Progenitor cell of endocrine pancreas (in vitro differentiated cells): ENCODE measurements around the gene PICALM. TPM values are rescaled to one million over a fixed set of nuclear protein-coding genes. Genes with fewer than 3 reads are reported as not detected.

ENCODE experiments used
- DNase-seq: peaks from one replicate; pipeline ENCODE4 v3.0.0; 2021; ENCODE audit warnings: low spot score; ENCODE audit not compliant: unreplicated experiment
- H3K27ac Mint-ChIP-seq: 2 replicates; pipeline ENCODE4 v1.8.0; 2021; ENCODE audit warnings: mild to moderate bottlenecking, moderate library complexity, mixed read lengths
- H3K27me3 Mint-ChIP-seq: 2 replicates; pipeline ENCODE4 v1.8.0; 2021; ENCODE audit warnings: mixed read lengths
- H3K36me3 Mint-ChIP-seq: 2 replicates; pipeline ENCODE4 v1.8.0; 2022; ENCODE audit warnings: mixed read lengths; ENCODE audit not compliant: insufficient read depth
- H3K4me1 Mint-ChIP-seq: 2 replicates; pipeline ENCODE4 v1.8.0; 2021; ENCODE audit warnings: low read depth, mixed read lengths
- H3K4me3 Mint-ChIP-seq: 2 replicates; pipeline ENCODE4 v1.8.0; 2021; ENCODE audit warnings: low read depth, mild to moderate bottlenecking, moderate library complexity, mixed read lengths
- H3K9me3 Mint-ChIP-seq: 2 replicates; pipeline ENCODE4 v1.8.0; 2021; ENCODE audit warnings: low read depth, mixed read lengths
- total RNA-seq: library from RNA; stranded (reverse); gene quantifications from 2 replicates; pipeline ENCODE4 v1.2.1, GENCODE V29; 2021
- TF ChIP-seq, protein P1 (sequence below): fragments of 200-600 bp; sonication (generic); IDR thresholded peaks from one replicate; pipeline ENCODE4 v1.5.0; 2021; ENCODE audit warnings: antibody characterized with exemption, mild to moderate bottlenecking; ENCODE audit not compliant: unreplicated experiment

Gene PICALM
- total RNA-seq, 1 donor from 2014 or later: 133 TPM

DNA sequence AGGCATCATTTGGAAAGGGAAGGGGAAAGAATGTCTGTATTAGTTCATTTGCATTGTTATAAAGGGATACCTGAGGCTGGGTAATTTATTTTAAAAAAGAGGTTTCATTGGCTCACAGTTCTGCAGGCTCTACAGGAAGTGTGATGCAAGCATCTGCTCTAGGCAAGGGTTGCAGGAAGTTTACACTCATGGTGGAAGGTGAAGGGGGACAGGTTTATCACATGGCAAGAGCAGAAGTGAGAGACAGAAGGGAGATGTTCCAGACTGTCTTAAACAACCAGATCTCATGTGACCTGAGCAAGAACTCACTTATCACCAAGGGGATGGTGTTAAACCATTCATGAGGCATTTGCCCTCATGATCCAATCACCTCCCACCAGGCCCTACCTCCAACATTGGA lies 123.1 kb downstream of the PICALM start:
- Mint-ChIP-seq H3K27me3 (no peaks in the 10 kb centered on the region), H3K4me3 (no peak overlapping the region), H3K4me1 (peaks cover 3% of the 10 kb centered on the region), H3K27ac (no peak overlapping the region), H3K9me3 (peaks cover 10% of the 10 kb centered on the region), H3K36me3 (peaks cover 1% of the 10 kb centered on the region)
- TF ChIP-seq, protein P1, sequence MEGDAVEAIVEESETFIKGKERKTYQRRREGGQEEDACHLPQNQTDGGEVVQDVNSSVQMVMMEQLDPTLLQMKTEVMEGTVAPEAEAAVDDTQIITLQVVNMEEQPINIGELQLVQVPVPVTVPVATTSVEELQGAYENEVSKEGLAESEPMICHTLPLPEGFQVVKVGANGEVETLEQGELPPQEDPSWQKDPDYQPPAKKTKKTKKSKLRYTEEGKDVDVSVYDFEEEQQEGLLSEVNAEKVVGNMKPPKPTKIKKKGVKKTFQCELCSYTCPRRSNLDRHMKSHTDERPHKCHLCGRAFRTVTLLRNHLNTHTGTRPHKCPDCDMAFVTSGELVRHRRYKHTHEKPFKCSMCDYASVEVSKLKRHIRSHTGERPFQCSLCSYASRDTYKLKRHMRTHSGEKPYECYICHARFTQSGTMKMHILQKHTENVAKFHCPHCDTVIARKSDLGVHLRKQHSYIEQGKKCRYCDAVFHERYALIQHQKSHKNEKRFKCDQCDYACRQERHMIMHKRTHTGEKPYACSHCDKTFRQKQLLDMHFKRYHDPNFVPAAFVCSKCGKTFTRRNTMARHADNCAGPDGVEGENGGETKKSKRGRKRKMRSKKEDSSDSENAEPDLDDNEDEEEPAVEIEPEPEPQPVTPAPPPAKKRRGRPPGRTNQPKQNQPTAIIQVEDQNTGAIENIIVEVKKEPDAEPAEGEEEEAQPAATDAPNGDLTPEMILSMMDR: no peak
- DNase-seq: no peak

DNA sequence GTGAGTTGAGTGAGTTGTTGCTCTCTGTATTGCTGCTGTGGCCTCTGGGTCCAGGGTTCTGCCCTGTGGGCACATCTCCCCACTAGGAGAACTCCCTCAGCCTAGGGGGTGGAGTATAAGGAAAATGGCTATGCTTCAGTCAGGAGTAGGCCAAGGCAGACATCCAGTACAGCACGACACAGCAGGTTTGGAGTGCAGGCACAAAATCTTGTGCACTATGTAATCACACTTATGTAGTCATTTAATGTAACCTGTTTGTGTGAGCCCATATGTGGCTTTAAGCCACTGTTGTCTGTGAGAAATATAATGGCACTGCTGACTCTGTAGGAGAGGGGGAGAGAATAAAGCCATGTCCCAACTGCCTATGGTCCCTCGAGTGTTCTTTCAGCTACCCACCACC lies 123.6 kb downstream of the PICALM start:
- H3K36me3 Mint-ChIP-seq: peaks cover 1% of the 10 kb centered on the region
- TF ChIP-seq, protein P1: no peak
- no peak overlapping the region for H3K4me3 Mint-ChIP-seq
- DNase-seq: no peak
- H3K9me3 Mint-ChIP-seq: peaks cover 10% of the 10 kb centered on the region
- peaks cover 3% of the 10 kb centered on the region for H3K4me1 Mint-ChIP-seq
- no peaks in the 10 kb centered on the region for H3K27me3 Mint-ChIP-seq
- no peak overlapping the region for H3K27ac Mint-ChIP-seq

DNA sequence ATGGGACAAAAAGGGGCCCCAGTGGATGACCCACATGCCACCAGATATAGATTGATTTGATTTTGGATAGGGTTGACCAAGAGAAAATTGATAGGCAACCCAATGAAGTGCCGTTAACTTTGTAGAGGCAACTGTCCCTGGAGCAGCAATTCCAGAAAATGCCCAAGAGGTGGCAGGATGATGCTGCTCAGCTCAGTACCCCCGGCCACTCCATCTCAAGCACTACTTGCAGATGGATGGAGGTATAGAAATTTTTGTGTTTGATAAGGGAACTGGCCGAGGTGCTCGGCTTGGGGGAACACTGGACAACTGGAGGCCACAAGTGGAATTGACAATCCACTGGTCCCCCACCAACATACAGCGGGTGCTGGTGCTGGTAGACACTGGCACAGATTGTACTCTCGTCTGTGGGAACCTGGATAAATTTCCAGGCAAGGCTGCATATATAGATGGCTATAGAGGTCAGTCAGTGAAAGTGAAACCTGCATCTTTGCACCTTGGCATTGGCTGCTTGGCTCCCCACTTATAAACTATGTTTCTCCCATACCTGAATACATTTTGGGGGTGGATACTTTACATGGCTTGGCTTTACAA lies 127.4 kb downstream of the PICALM start:
- Mint-ChIP-seq H3K4me3 (no peak overlapping the region), H3K27me3 (no peaks in the 10 kb centered on the region), H3K9me3 (peaks cover 10% of the 10 kb centered on the region), H3K36me3 (peaks cover 3% of the 10 kb centered on the region), H3K4me1 (peaks cover 10% of the 10 kb centered on the region), H3K27ac (no peak overlapping the region)
- TF ChIP-seq, protein P1: peak; percentile 47
- no peak for DNase-seq

DNA sequence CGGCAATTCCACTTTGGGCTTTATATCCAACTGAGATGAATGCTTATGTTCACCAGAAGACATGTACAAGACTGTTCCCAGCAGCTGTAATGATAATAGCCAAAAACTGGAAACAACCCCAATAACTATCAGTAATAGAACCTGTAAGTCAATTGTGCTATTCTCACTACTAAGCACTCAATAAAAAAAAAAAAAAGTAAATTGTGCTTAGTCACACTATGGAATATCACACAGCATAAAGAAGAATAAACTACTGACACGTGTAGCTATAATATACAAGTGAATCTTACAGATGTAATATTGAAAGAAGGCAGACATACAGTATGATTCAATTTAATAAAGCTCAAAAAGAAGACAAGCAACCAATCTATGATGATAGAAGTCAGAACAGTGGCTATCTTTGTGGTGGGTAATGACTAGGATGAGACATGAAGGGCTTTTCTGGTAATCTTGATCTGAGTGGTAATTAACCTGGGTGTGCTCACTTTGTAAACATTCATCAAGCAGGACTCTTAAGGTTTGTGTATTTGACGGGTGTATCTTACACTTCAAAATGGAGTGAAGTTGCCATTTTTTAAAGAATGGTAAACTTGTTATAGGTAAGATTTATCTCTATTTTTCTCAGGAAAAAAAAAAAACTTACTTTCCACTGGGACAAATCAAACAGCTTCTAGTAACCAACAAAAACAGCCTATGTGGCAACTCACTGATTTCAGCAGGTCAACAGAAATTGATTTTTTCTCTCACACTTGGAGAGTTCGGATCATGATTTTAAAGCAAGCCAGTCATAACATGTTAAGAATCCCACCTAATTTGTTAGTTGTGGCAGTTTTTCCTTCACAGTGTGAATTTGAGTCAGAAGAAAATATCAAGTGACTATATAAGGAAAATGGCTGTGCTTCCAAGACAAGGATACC lies 129.5 kb downstream of the PICALM start:
- H3K4me3 Mint-ChIP-seq: no peak overlapping the region
- H3K36me3 Mint-ChIP-seq: peaks cover 2% of the 10 kb centered on the region
- peaks cover 3% of the 10 kb centered on the region for H3K9me3 Mint-ChIP-seq
- H3K27me3 Mint-ChIP-seq: no peaks in the 10 kb centered on the region
- no peak for DNase-seq
- no peak overlapping the region for H3K27ac Mint-ChIP-seq
- H3K4me1 Mint-ChIP-seq: peaks cover 13% of the 10 kb centered on the region
- TF ChIP-seq, protein P1: no peak

DNA sequence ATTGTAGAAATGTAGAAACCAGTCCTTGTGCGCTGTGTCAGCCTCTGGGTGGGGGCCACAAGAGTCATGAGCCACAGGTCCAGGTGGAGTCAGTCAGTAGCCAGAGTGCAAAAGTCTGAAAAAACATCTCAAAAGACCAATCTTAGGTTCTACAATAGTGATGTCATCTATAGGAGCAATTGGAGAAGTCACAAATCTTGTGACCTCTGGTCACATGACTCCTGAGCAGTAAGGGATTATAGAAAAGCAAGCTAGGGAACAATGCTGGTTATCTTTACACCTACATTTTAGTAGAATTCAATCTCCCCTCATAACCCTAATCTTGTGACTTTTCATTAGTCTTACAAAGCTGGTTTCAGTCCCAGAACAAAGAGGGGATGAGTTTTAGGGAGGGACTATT lies 131.0 kb downstream of the PICALM start:
- H3K4me3 Mint-ChIP-seq: no peak overlapping the region
- peak overlapping the region; percentile 45 for H3K27ac Mint-ChIP-seq
- TF ChIP-seq, protein P1: no peak
- peaks cover 3% of the 10 kb centered on the region for H3K9me3 Mint-ChIP-seq
- peaks cover 2% of the 10 kb centered on the region for H3K36me3 Mint-ChIP-seq
- H3K4me1 Mint-ChIP-seq: peaks cover 13% of the 10 kb centered on the region
- no peaks in the 10 kb centered on the region for H3K27me3 Mint-ChIP-seq
- no peak for DNase-seq
